ENCODE data around the gene BCL2A1.
"Not testable (repeated sequence)": the region's sequence is repeated elsewhere in the genome, so short reads cannot be mapped to it uniquely, and the experiment has no call there.

BCL2A1 gene

DNA sequence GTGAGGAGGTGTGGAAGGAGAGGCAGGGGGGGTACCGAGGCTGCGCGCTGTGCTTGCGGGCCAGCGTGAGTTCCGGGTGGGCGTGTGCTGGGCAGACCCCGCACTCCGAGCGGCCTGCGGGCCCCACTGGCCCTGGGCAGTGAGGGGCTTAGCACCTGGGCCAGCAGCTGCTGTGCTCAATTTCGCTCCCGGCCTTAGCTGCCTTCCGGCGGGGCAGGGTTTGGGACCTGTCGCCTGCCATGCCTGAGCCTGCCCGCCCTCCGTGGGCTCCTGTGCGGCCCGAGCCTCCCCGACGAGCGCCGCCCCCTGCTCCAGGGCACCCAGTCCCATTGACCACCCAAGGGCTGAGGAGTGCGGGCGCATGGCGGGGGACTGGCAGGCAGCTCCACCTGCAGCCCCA, 45.5 kb upstream of the BCL2A1 start:
- not testable (repeated sequence) for H3K9ac ChIP-seq (ENCODE audit: low read length); H3F3A ChIP-seq (ENCODE audit: insufficient read depth); H3K4me2 ChIP-seq (ENCODE audit: low read depth, low read length, poor library complexity, severe bottlenecking); H3K4me3 ChIP-seq (ENCODE audit: insufficient read depth, low read length, poor library complexity, severe bottlenecking); H3K9me3 ChIP-seq (ENCODE audit: insufficient read depth, low read length); H3K9me2 ChIP-seq (replicated peaks; ENCODE audit: insufficient read depth, low read length); H4K20me1 ChIP-seq (ENCODE audit: low read depth, low read length); H3K27me3 ChIP-seq (ENCODE audit: low read length); H3K27ac ChIP-seq (ENCODE audit: low read depth, low read length); H3K36me3 ChIP-seq (ENCODE audit: low read length); H2AFZ ChIP-seq (ENCODE audit: low read depth, low read length, severe bottlenecking); H3K79me2 ChIP-seq (ENCODE audit: insufficient read depth, low read length)

- Histone ChIP-seq H3K27me3 (ENCODE audit: low read length) (no peaks in the 10 kb centered on the region), H3K79me2 (ENCODE audit: insufficient read depth, low read length) (no peaks in the 10 kb centered on the region), H3K4me3 (ENCODE audit: insufficient read depth, low read length, poor library complexity, severe bottlenecking) (no peak overlapping the region), H3K27ac (ENCODE audit: low read depth, low read length) (no peak overlapping the region), H3K36me3 (ENCODE audit: low read length) (no peaks in the 10 kb centered on the region), H3K9me2 (replicated peaks; ENCODE audit: insufficient read depth, low read length) (no peaks in the 10 kb centered on the region), H3K4me2 (ENCODE audit: low read depth, low read length, poor library complexity, severe bottlenecking) (no peak overlapping the region), H3K9me3 (ENCODE audit: insufficient read depth, low read length) (no peaks in the 10 kb centered on the region), H3F3A (ENCODE audit: insufficient read depth) (no peaks in the 10 kb centered on the region), H2AFZ (ENCODE audit: low read depth, low read length, severe bottlenecking) (no peak overlapping the region), H3K9ac (ENCODE audit: low read length) (no peak overlapping the region), H4K20me1 (ENCODE audit: low read depth, low read length) (no peaks in the 10 kb centered on the region)
- TF ChIP-seq EZH2phosphoT487 (conservative IDR thresholded peaks at IDR 0.05; ENCODE audit: low read length) = no peak
- TF ChIP-seq, protein P1, sequence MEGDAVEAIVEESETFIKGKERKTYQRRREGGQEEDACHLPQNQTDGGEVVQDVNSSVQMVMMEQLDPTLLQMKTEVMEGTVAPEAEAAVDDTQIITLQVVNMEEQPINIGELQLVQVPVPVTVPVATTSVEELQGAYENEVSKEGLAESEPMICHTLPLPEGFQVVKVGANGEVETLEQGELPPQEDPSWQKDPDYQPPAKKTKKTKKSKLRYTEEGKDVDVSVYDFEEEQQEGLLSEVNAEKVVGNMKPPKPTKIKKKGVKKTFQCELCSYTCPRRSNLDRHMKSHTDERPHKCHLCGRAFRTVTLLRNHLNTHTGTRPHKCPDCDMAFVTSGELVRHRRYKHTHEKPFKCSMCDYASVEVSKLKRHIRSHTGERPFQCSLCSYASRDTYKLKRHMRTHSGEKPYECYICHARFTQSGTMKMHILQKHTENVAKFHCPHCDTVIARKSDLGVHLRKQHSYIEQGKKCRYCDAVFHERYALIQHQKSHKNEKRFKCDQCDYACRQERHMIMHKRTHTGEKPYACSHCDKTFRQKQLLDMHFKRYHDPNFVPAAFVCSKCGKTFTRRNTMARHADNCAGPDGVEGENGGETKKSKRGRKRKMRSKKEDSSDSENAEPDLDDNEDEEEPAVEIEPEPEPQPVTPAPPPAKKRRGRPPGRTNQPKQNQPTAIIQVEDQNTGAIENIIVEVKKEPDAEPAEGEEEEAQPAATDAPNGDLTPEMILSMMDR (IDR thresholded peaks at IDR 0.05; ENCODE audit: insufficient read depth, low read length, poor library complexity, severe bottlenecking) = no peak
These were observed 44.2 kb upstream of the BCL2A1 start for GRCh38 chr15:80015156-80015555.

- H3K4me3 ChIP-seq (ENCODE audit: insufficient read depth, low read length, poor library complexity, severe bottlenecking); H3K79me2 ChIP-seq (ENCODE audit: insufficient read depth, low read length); H3K4me2 ChIP-seq (ENCODE audit: low read depth, low read length, poor library complexity, severe bottlenecking); H3K9me2 ChIP-seq (replicated peaks; ENCODE audit: insufficient read depth, low read length); H3K9ac ChIP-seq (ENCODE audit: low read length); H3K27ac ChIP-seq (ENCODE audit: low read depth, low read length); H4K20me1 ChIP-seq (ENCODE audit: low read depth, low read length); H3K9me3 ChIP-seq (ENCODE audit: insufficient read depth, low read length); H3K36me3 ChIP-seq (ENCODE audit: low read length); H3F3A ChIP-seq (ENCODE audit: insufficient read depth); H3K27me3 ChIP-seq (ENCODE audit: low read length); H2AFZ ChIP-seq (ENCODE audit: low read depth, low read length, severe bottlenecking): not testable (repeated sequence)
These were observed 43.2 kb upstream of the BCL2A1 start for GRCh38 chr15:80014186-80014585.

GRCh38 chr15:80012060-80012726, 41.2 kb upstream of the BCL2A1 start:
- no peaks in the 10 kb centered on the region for H4K20me1 ChIP-seq (ENCODE audit: low read depth, low read length)
- no peaks in the 10 kb centered on the region for H3K27me3 ChIP-seq (ENCODE audit: low read length)
- H3F3A ChIP-seq (ENCODE audit: insufficient read depth) = no peaks in the 10 kb centered on the region
- H3K9me3 ChIP-seq (ENCODE audit: insufficient read depth, low read length) = no peaks in the 10 kb centered on the region
- no peaks in the 10 kb centered on the region for H3K9me2 ChIP-seq (replicated peaks; ENCODE audit: insufficient read depth, low read length)
- no peak overlapping the region for H3K27ac ChIP-seq (ENCODE audit: low read depth, low read length)
- no peak overlapping the region for H3K4me2 ChIP-seq (ENCODE audit: low read depth, low read length, poor library complexity, severe bottlenecking)
- no peaks in the 10 kb centered on the region for H3K36me3 ChIP-seq (ENCODE audit: low read length)
- no peak overlapping the region for H3K4me3 ChIP-seq (ENCODE audit: insufficient read depth, low read length, poor library complexity, severe bottlenecking)
- no peak overlapping the region for H2AFZ ChIP-seq (ENCODE audit: low read depth, low read length, severe bottlenecking)
- TF ChIP-seq EZH2phosphoT487 (conservative IDR thresholded peaks at IDR 0.05; ENCODE audit: low read length) = no peak
- H3K79me2 ChIP-seq (ENCODE audit: insufficient read depth, low read length) = no peaks in the 10 kb centered on the region
- no peak overlapping the region for H3K9ac ChIP-seq (ENCODE audit: low read length)

GRCh38 chr15:80011596-80011995, 40.6 kb upstream of the BCL2A1 start:
- Histone ChIP-seq H2AFZ (ENCODE audit: low read depth, low read length, severe bottlenecking) (no peak overlapping the region), H3K27ac (ENCODE audit: low read depth, low read length) (no peak overlapping the region), H3K4me2 (ENCODE audit: low read depth, low read length, poor library complexity, severe bottlenecking) (no peak overlapping the region)

DNA sequence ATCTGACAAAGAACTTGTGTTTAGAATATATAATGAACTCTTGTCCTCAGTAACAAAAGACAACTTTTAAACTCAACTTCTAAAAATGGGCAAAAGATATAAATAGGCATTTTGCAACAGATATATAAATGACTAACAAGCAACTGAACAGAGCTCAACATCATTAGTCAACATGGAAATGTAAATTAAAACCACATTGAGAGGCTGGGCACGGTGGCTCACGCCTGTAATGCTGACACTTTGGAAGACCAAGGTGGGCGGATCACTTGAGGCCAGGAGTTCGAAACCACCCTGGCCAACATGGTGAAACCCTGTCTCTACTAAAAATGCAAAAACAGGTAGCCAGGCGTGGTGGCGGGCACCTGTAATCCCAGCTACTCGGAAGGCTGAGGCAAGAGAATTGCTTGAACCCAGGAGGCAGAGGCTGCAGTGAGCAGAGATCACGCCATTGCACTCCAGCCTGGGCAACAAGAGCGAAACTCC, 40.1 kb upstream of the BCL2A1 start:
- H3K9me2 ChIP-seq (replicated peaks; ENCODE audit: insufficient read depth, low read length); H3K4me3 ChIP-seq (ENCODE audit: insufficient read depth, low read length, poor library complexity, severe bottlenecking); H3K27ac ChIP-seq (ENCODE audit: low read depth, low read length); H3F3A ChIP-seq (ENCODE audit: insufficient read depth); H4K20me1 ChIP-seq (ENCODE audit: low read depth, low read length); H3K79me2 ChIP-seq (ENCODE audit: insufficient read depth, low read length); H3K36me3 ChIP-seq (ENCODE audit: low read length); H3K27me3 ChIP-seq (ENCODE audit: low read length); H3K9ac ChIP-seq (ENCODE audit: low read length); H3K9me3 ChIP-seq (ENCODE audit: insufficient read depth, low read length); H3K4me2 ChIP-seq (ENCODE audit: low read depth, low read length, poor library complexity, severe bottlenecking); H2AFZ ChIP-seq (ENCODE audit: low read depth, low read length, severe bottlenecking): not testable (repeated sequence)

More at GRCh38 chr15:80011596-80011995, 40.6 kb upstream of the BCL2A1 start:
- no peak for TF ChIP-seq EZH2phosphoT487 (conservative IDR thresholded peaks at IDR 0.05; ENCODE audit: low read length)
- TF ChIP-seq, protein P1 (IDR thresholded peaks at IDR 0.05; ENCODE audit: insufficient read depth, low read length, poor library complexity, severe bottlenecking) = no peak
- Histone ChIP-seq H3K36me3 (ENCODE audit: low read length) (no peaks in the 10 kb centered on the region), H3K9me2 (replicated peaks; ENCODE audit: insufficient read depth, low read length) (no peaks in the 10 kb centered on the region), H3F3A (ENCODE audit: insufficient read depth) (no peaks in the 10 kb centered on the region), H3K27me3 (ENCODE audit: low read length) (no peaks in the 10 kb centered on the region), H3K9me3 (ENCODE audit: insufficient read depth, low read length) (no peaks in the 10 kb centered on the region), H3K4me3 (ENCODE audit: insufficient read depth, low read length, poor library complexity, severe bottlenecking) (no peak overlapping the region), H4K20me1 (ENCODE audit: low read depth, low read length) (no peaks in the 10 kb centered on the region), H3K79me2 (ENCODE audit: insufficient read depth, low read length) (no peaks in the 10 kb centered on the region), H3K9ac (ENCODE audit: low read length) (no peak overlapping the region)

All from SU-DHL-6 (cell line).